GM19467 (cell line): ENCODE results near the gene EIF4E1B.
A peak's percentile ranks its signal among the peaks of the same experiment; 100 is the strongest.

Experiments used
- ATAC-seq: cut with Tn5 transposase; IDR thresholded peaks from one replicate; pipeline ENCODE4 v1.9.1; 2021; ENCODE audit warnings: mild to moderate bottlenecking, moderate library complexity; ENCODE audit not compliant: unreplicated experiment

EIF4E1B gene

DNA sequence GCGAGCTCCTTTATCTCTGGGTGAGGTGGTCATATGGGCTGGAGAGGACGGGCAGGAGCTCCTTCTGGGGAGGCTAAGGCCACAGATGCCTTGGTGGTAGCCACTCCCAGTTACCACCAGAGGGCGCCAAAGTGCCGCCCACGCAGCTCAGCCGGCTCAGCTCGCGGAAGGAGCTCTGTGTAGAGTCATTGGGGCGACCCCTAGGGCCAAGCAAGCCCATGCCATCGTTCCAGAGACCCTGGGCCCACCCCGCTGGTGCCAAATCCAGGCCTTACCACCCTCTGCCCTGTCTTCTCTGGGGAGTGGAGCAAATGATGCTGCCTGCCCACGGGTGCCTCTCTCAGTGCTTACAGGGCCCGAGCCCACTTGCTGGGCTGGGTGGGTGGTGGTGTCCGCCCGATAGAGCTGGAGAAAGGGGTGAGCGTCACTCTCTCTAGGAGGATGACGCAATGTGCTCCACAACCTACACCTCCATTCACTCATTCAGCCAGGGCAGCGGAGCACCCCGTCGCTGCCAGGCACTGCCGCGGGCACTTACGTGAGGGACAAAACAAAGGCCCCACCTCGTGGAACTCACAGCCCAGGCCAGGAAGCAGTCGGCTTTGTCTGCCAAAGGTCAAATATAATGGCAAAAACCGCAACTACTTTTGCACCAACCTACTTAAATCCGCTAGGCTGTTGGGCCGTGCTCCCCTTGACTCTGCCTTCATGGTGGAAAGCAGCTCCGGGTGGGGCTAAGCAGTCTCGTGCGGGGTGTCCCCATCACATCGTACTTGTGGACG lies 30.6 kb downstream of the EIF4E1B start:
- ATAC-seq: peak; percentile 68

DNA sequence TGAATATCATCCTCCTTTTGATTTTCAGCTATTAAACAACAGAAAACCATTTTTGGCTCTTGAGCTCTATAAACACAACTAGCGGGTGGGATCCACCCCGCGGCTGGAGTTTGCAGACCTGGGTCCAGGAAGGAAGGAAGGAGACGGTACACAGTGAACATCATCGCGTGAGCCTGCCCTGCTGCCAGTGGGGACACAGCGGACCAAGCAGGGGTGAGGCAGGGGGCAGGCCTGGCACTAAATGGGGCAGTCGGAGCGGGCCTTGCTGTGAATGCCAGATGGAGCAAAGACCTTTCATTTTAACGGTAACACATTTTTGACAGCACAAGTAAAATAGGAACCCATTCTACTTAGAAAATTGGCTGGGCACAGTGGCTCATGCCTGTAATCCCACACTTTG lies 31.2 kb downstream of the EIF4E1B start:
- no peak for ATAC-seq

DNA sequence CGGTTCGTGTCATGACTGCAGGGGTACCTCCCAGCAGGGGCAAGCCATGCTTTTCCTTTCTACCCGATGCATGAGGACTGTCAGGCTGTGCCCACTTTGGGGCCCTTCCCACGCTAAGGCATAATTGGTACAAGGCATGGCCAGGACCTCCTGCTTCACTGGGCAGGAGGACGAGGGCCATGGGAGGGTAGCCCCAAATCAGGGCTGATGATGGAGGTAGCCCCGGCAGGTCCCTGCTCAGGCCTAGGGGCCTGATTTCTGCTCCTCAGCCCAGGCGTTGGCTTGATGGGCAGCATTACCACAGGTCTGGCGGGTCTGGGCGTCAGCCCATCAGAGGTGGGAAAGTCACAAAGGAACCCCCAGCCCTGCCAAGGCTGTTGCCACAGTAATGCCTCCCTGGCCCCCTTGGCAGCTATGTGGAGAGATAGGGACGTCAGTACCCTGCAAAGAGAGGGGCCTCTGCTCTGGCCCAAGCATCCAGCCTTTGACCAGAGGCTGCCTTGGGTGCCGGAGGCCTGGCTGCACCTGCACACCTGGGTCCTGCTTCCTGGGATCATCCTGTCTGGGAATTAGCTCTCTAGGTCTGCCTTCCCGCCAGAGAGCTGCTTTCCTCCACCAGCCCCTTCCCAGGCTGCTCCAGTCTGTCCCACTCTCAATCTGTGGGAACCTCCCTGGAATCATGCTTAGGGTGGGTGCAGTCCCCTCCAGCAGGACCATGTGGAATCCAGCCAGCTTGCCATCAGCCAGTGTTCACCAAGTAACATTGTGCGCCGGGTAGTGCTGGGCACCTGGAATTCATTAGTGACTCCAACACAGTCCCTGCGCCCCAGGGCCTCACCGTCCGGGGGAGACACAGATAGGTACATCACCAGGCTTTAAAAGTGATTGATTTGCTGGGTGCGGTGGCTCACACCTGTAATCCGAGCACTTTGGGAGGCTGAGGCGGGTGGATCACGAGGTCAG lies 32.2 kb downstream of the EIF4E1B start:
- no peak for ATAC-seq

DNA sequence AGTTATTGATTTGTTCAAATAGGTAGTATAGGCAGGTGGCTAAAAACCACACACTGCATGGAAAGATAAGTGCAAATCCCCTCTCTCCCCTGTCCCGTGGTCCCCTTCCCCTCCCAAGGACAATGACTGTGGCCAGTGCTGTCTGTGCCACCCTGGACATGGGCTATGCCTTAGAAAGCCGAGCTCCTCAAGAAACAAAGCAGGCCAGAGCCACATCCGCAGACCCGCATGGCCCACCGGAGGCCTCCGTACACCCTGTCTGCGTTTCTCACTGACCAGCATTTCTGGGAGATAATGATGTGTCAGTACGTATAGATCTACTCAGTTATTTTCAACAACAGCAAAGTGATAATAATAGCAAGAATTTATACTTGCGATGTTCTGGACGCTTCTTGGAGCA lies 33.1 kb downstream of the EIF4E1B start:
- no peak for ATAC-seq

DNA sequence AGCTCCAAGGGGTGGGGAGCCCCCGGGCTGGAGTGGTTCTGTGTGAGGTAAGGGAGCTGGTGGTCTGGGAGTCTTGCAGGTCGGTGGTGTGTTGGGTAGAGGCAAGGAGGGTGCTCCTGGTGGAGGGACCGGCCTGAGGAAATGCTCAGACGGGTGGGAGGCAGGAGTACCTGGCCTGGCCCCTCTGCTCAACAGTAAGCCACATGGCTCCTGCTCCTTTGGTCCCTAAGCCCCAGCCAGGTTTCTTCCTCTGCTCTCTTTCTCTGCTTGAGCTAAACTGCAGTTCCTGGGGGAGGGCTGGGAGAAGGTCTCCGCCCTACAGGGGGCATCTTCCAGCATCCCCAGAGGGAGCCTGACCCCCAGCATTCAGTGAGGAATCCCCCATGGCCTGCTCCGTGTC lies 34.0 kb downstream of the EIF4E1B start:
- ATAC-seq: no peak

DNA sequence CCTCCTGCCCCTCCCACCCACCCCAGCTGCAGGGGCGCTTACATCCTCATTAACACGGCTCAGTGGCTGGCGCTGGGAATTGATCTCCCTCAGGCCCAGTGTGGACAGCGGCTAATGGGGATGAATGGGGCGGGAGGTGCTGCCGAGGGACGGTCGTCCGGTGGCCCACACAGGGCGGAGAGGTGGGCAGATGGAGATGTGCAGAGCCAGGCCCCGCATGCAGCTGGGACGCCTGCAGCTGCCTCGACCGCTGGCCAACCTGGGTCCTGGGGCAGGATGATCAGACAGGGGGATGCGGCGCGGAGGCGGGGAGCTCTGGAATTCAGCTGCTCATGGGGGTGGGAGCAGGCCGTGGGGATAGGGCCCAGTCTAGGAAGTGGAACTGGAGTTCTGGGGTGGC lies 34.4 kb downstream of the EIF4E1B start:
- no peak for ATAC-seq

DNA sequence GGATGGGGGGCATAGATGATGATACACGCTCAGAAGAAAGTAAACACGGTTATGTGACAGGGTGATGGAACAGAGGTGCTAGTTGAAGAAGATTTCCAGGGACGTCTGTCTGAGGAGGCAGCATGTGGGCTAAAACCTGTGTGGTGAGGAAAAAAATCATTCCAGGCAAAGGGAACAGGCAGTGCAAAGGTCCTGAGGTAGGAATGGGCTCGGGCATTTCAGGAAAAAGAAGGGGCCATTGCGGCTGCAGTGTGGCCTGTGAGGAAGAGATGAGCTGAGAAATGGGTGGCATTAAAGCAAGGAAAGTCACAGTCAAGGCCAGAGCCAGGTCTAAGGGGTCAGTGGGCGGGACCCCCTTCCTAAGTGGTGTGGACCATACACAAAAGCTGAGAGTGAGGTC lies 35.0 kb downstream of the EIF4E1B start:
- no peak for ATAC-seq

DNA sequence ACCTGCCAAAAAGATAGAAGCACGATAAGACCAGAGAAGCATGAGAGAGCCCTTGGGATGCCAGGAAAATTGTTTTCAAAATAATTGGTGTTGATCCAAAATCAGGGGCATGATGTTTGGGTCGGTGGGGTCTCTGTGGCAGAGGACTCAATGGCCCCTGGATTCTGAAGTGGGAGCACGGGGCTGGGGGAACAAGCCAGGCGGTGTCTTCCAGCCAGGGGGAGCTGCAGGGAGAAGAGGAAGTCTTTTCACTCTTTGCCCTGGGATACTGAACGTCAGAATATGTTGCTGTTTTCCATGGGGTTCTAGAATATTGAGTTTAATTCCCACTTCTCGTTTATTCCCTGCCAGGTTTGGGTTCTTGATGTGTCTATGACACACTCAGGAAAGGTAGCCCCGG lies 37.2 kb downstream of the EIF4E1B start:
- no peak for ATAC-seq

DNA sequence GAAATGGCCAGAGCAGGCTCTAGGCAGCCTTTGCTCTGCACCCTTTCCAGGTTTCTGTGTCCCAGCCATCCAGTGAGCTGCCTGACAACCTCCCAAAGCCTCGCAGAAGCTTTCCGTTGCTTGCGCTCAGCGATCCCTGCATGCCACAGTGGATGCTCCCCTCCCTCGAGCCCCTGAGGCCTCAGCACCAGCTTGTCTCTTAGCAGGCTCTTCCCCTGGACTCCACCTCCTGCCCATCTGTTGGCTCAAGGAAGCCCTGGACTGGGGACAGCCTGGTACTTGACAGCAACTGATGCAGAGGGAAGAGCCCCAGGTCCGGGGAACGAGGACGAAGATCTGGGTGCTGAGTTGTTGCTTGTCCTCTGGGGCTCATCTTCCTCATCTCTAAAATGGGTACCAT lies 40.0 kb downstream of the EIF4E1B start:
- ATAC-seq: no peak

DNA sequence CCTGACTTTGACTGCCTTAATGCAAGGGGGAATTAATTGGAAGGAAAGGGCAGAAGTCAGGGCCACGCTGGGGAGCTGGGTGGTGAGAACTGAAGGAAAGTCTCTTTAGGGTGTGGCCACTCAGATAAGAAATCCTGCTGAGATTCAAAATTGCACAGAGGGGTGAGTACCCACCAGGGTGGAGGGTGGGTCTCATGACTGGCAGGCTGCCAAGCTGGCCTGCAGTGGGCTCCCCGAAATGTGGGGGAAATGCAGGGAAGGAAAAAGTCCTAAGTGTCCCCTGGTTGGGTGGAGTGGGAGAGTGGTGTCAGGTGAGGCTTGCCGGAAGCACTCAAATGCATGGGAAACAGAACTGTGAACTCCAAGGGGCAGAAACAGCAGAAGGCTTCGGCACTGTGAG lies 40.9 kb downstream of the EIF4E1B start:
- no peak for ATAC-seq

DNA sequence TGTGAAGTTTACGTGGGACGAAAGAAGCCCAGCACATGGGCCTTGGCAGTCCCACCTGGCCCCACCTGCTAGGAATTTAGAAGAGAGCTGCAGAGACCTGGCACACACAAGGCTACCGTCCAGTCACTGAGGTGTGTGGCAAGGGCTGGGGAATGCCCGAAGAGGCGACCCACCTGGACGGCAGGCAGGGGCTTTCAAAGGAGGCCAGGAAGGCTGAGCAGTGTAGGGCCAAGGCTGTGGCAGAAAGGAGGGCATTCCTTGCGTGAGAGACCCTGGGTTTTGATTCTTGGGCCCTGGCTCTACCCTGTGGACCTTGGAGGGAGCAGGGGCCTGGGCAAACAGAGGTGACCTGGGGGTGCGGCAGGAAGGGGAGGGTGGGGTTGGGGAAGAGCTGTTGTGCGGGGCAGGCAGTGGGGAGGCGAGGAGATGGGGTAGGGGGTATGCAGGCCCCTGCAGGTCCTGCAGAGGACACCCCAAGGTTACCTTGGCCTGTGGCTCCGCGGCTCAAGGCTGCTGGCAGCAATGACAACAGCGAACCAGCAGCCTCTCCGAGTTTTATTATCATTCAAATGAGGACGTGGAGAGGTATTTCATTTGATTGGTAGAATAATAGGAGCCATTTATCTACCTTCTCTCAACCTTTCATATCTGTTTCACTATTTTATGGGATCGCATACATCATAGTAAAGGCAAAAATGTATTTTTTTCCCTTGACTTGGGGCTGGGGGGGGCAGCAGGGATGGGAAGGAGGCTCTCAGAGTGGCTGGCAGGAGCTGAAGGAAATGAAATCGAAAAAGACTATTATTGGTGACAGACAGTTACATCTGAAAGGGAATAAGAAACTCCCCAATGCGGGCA lies 41.6 kb downstream of the EIF4E1B start:
- no peak for ATAC-seq

DNA sequence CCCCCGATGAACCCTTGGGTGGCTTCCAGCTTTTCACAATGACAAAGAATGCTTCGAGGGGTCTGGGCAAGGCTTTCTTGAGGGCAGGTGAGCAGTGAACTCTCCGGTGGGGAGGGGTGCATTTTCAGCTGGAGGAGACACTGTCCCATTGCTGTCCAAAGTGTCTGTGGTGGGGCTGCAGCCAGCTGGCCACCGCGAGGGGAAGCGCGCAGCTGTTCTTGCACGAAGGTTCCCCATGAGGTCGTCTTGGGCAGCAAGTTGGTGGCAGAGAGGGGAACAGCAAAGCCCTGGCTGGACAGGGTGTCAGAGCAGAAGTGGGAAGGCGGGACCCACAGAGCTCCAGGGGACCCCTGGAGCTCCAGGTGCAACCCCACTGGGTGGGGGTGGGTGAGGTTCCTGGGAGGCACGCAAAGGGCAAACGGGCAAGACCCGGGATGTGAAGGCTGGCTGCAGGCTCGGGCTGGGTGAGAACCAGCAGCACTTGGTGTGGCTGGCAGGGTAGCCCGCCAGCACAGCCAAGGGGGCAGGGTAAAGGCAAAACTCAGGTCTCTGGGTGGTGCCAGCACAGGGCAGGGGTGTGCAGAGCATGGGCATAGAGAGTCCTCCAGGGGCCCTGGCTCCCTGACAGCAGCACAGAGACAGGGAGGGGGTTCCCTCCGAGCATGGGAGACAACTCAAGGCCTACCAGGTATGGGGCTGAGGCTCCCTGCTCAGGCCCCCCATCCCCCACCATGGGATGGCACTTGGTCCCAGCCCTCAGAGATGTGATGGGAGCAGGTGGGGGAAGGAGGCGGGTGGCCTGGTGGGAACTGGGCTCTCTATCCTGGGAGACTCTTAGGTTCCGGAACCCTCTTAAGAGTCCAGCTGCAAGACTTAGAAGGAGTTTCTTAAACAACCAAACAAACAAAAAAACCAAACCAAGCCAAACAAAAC lies 43.4 kb downstream of the EIF4E1B start:
- no peak for ATAC-seq

DNA sequence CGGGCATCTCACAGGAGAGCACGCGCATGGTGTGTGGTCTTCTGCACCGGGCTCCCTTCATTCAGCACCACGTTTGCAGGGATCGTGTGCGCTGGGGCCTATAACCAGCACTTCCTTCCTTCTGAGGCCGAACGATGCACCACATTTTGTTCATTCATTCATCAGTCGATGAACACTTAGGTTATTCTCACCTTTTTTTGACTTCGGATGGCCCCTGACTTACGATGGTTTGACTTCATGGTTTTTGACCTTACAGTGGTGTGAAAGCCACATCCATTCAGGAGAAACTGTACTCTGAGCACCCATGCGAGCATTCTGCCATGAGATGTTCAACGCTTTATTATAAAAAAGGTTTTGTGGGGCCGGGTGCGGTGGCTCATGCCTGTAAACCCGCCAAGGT lies 44.3 kb downstream of the EIF4E1B start:
- no peak for ATAC-seq

DNA sequence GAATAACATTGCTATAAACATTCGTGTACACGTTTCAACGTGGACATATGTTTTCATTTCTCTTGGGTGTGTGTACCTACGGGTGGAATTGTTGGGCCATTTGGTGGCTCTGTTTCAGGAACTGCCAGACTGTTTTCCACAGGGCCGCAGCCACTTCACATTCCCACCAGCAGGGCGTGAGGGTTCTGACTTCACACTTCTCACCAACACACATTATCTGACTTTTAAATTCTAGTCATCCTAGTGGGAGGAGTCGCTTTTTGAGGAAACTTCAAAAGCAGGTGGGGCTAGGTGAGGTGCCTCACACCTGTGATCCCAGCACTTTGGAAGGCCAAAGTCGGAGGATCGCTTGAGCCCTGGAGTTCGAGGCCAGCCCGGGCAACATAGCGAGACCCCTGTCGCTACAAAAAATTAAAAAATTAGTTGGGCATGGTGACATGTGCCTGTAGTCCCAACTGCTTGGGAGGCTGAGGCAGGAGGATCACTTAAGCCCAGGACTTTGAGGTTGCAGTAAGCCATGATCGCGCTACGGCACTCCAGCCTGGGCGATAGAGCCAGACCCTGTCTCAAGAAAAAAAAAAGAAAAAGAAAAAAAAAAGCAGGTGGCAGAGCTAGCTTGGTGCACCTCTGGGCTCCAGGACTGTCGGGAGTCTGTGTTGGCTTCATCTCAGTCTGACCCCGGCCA lies 45.3 kb downstream of the EIF4E1B start:
- no peak for ATAC-seq

DNA sequence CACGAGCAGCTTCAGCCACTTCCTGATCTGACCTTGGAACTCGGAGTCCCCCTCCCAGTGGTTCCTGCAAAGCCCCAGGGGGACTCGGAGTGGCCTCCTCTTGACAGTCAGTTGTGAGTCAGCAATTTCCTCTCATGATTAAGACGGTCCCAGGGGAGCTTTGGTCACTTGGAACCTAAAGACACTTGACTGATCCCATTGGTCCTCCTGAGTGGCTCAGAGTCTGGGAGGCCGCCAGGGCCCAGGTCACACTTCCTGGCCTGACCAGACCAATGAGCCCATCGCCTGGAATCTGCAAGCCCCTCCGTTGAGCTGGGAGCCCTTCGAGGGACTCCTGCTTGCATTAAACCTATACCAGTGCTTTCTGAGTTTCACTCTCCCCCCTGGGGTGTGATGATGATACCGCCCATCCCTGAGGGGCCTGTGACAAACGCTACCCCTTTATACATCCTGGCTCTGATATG lies 45.9 kb downstream of the EIF4E1B start:
- ATAC-seq: peak; percentile 74

DNA sequence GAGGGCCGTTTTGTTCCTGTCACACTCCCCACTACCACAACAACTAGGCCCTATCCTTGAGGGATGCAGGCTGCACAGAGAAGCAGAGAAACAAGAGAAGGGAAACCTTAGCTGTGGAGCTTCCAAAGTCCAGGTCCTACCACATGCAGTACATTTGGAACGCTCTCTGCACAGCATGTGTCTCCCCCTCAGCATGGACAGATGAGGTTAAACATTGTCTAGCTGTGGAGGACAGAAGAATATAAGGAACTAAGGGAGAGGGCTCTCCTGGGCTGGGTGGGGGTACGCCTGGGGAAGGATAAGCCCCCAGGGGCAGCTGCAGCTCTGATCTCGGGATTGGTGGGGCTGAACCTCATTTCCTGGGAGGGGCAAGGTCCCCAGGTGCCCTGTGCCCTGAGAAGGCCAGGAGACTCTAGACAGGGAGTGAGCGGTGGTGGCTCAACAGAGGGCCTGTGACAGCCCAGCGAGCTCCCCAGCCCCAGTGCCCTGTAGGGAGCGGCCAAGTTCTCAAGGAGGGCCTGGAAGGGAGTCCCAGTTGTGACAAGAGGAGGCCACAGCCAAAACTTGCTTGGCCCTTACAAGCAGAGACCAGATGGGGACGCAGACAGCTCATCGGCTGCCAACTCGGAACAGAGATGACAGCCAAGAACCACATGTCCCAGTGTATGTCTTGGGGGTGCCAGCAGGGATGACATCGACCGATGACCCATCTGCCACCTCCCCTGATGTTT lies 46.9 kb downstream of the EIF4E1B start:
- ATAC-seq: no peak

DNA sequence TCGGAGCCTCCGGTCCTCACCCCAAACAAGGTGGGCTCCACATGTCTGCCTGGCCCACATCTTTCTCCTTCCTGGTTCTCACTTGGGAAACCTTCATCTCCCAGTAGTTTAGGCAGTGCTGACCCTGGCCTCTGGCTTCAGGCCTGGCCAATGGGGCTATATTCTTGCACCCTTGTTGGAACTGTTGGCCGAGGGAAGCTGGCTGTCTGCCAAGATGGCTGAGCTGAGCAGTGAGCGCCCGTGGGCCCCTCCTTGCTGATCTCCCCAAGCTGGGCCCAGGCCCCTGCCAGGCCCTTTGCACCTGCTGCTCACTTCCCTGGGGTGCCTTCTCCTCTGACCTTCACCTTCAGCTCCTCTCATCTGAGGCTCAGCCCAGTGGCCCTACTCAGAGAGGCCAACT lies 48.1 kb downstream of the EIF4E1B start:
- no peak for ATAC-seq

DNA sequence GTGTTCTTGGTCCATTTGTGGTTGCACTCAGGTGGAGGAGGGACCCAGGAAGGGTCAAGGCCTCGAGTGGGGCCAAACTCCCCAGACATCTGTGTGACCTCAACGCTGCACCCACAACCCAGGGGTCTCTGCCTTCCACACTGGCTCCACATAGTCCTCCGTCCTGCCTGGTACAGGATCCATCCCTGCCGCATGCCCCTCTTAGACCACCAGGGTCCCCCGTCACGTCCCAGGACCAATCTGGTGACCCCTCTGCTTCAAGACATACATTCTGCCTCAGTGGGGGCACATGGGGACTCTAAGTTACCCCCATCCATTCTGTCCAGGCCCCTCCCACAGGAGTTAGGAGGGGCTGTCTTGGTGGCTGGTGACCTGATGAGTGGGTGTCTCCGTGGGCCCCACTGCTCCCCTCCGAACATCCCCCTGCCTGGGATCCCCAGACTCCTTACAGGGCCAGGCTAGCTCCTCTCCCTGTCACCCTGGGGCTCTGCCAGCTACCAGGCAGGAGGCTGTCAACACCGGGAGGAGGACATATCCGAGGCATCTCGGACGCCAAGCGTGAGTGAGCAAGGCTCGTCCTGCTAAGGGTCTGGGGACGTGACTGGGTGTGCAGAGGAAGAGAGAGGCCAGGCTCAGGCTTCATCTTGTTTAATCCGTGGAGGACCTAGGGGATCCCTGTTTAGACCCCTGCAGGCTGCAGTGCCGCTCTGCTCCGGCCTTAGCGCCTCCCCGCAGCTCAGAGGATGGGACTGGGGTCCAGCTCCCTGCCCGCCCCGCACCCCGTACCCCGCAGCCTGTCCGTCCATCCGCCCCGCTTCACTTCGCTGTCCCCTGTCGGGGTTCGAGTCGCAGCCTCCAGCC lies 49.1 kb downstream of the EIF4E1B start:
- no peak for ATAC-seq
